Inferior parietal cortex (tissue), 1 donor: ENCODE measurements around the gene IL20.

Experiments used
- DNase-seq: peaks from one replicate; pipeline ENCODE4 v3.0.0-alpha.2; 2016; ENCODE audit errors: extremely low spot score

The IL20 gene

DNA sequence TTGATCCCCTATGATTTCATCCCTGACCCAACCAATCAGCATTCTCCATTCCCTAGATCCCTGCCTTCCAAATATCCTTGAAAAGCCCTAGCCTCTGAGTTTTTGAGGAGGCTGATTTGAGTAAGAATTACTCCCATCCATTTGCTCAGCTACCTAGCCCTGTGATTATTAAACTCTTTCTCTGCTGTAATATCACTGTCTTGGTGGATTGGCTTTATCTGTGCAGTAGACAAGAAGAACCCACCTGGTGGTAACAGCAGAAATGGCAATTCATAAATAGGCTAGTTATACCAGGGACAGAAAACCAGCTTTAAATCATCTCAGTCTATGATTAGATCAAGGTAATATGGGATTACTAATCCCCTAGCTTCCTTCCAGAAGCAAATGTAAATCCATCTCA is 13.0 kb downstream of the IL20 start:
- DNase-seq, result no peak

DNA sequence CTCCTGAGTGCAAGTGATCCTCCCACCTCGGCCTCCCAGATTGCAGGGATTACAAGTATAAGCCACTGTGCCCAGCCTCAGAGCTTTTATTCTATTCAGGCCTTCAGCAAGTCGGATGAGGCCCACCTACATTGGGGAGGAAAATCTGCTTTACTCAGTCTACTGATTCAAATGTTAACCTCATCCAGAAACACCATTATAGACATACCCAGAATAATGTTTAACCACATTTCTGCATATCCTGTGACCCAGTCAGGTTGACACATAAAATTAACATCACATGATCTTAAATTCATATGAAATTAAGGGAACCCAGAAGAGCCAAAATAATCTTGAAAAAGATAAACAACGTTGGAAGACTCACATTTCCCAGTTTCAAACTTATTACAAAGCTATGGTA is 14.9 kb downstream of the IL20 start:
- DNase-seq, result no peak

DNA sequence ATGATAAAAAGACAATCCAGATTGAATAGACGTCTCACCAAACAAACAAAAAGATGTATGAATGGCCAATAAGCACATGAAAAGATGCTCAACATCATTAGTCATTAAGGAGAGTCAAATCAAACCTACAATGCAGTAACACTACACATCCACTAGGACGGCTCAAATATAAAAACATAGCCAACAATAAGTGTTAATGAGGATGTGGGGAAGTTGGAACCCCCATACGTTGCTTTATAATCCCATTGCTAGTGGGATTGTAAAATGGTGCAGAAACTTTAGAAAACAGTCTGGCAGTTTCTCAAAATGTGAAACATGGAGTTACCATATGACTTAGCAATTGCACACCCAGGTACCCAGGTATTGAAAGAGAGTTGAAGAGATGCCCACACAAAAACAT is 17.1 kb downstream of the IL20 start:
- no peak for DNase-seq

DNA sequence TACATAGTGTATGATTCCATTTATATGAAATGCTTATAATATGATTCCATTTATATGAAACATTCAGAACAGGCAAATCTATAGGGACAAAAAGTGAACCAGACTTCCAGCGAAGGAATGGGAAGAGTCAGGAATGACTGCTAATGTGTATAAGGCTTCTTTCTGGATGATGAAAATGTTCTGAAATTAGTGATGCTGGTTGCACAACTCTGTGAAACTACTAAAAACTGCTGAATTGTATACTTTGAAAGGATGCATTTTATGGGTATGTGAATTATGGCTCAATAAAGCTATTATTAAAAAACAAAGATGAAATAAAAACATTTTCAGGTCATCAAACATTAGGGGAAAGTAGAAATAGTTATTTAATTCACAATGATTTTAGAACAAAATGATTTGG is 17.7 kb downstream of the IL20 start:
- DNase-seq, result no peak

DNA sequence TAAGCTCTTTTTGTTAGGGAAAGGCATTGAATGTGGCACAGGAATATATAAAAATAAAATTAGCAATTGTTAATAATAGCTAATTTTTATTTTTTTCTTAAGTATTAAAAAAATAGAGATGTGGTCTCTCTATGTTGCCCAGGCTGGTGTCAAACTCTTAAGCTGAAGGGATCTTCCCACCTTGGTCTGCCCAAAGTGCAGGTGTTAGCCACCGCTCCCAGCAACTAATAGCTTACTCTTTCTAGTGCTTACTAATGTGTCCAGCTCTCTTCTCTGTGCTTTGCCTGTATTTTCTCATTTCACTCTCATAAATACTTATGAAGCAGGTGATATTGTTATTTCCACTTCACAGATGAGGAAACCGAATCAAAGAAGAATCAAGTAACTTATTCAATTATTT is 18.5 kb downstream of the IL20 start:
- no peak for DNase-seq

DNA sequence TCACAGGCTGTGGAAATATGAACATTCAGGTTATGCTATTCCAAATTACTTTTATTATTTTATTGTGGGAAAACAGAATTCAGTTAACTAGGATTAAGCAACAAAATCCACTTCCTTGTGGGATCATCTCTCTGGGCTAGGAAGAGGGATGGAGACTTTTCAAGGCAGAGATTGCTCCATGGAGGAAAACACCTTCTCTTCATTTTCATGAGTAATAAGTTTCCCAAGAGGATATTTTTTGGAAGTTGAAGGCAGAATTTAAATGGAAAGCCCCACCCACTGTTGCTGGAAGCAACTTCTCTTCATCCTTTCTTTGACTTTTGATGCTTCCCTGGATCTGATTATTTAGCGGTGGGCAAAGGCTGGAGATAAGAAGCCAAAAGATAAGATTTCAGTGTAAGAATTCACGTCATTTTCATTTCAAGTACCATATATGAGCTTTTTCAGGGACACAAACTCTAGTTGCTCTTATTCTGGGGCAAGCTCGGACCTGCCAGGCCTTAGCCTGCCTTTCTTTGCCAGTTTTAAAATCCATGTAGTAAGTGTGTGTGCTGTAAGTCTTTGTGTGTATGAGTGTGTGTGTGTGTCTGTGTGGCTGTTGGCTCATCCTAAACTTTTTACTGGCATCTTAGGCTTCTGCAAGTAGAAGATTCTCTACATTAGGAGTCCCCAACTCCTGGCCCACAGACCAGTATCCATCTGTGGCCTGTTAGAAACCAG is 20.1 kb downstream of the IL20 start:
- no peak for DNase-seq

DNA sequence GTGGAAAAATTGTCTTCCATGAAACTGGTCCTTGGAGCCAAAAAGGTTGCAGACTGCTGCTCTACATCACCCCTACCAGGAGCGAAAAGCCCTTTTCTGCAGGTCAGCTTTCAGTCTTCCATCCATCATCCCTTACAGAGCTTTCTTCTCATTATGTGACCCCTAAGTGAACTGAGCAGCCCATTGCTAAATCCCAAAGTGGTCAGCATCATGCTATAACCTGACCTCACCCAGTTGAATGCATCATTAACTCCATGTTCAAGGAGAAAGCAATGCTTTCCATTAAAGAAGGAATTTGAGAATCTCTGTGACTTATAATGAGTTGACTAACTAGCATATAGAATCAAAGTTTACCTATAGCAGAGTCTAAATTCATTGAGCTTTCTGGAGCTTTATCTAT is 21.4 kb downstream of the IL20 start:
- no peak for DNase-seq

DNA sequence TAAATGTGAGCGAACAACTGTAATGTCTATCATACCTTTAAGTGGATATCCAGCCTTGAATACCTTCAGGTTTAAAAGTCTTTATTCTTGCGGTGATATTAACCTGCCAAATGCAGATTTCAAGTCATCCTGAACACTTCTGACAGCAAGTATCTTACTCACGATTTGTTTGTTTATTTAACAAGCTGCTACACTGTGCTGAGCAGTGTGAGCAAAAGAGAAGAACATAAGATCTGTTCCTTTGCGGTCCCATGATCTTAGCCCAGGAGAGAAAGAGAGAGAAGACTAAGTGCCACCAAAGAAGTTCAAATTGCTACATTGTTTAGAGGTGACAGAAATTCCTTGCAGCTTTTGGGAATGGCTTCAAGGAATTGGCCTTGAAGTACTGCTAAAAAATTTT is 22.3 kb downstream of the IL20 start:
- no peak for DNase-seq

DNA sequence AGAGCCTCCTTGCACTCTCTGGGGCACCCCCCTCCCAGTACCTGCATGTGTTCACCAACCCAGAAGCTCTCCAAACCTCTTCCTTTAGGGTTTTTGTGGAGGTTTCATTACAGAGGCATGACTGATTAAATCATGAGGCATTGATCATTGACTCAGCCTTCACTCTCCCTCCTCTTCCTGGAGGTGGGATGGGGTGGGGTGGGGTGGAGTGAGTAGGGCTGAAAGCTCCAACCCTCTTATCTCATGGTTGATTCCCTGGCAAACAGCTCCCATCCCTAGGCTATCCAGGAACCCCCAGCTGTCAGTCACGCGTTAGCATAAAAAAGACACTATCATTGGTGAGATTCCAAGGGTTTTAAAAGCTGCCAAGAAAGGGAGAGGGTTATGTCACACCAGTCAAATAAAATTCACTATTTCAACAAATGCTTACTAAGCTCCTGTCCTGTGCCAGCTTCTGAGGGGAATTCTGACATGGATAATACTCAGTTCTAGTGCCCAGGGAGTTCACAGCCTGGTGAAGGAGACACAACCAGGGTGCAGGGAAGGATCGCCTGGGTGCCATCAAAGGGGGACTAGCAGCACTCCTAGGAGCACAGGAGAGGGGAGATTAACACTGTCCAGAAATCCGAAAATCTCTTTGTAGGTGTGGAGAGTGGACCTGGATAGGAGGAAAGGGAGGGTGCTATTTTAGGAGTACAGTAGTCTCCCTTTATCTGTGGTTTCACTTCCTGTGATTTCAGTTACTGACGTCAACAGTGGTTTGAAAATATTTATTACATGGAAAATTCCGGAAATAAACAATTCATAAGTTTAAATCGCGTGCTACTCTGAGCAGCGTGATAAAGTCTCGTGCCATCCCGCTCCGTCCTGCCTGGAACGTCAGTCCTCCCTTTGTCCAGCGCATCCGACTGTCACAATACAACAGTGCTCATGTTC is 25.0 kb downstream of the IL20 start:
- no peak for DNase-seq

DNA sequence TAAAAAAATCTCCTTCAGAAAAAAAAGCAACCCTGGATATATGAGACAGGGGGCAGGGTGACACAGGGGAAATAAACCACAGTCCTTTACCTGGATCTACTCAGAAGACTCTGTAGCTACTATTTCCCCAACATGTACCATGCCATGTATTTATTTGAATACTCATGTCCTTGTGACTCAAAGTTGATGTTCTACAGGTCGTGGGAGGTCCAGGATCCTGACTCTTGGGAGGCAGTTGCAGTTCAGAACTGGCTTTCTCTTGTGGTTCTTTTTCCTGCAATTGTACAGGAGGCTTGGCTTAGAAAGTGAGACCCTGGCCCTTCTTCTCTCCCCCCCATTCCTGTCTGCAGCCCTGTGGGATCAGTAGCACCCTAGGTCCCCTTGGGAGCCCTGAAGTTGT is 26.0 kb downstream of the IL20 start:
- DNase-seq, result no peak

DNA sequence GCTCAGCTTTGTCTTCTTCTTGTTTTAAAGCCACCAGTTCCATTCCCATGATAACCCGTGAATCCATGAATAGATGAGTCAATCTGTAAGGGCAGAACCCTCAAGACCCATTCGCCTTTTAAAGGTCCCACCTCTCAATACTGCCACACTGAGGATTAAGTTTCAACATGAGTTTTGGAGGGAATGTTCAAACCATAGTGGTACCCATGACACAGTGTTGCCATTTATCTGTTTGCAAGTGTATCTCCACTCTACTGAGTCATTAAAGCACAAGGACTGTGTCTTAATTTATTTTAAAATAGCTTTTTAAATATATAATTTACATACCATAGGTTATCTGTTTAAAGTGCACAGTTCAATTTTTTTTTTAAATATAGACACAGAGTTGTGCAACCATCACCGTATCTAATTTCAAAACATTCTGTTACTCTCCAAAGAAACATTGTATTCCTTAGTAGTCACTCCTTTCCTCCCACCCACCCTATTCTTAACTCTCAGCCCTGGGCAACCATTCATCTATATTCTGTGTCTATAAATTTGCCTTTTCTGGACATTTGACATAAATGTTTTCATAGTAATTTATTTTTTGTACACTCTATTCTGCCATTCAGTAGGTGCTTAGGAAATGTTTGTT is 27.0 kb downstream of the IL20 start:
- DNase-seq, result no peak

DNA sequence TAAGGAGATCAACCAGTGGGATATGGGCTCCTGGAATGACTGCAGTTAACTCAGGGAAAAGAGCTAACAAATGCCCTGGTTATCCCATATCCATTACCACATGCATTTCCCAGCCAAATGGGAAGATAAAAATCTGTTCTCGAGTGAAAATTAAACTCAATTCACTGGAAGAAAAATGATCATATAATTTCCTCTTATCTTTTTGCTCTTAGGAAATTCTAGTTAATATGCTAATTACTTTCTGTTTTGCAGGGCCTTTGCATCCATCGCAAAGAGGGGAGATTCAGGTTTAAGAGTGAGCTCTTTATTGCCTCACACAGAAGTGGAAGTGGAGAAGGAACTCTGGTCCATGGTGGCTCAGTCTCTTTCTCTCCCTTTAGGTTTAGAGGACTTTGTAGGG is 28.0 kb downstream of the IL20 start:
- DNase-seq, result no peak

DNA sequence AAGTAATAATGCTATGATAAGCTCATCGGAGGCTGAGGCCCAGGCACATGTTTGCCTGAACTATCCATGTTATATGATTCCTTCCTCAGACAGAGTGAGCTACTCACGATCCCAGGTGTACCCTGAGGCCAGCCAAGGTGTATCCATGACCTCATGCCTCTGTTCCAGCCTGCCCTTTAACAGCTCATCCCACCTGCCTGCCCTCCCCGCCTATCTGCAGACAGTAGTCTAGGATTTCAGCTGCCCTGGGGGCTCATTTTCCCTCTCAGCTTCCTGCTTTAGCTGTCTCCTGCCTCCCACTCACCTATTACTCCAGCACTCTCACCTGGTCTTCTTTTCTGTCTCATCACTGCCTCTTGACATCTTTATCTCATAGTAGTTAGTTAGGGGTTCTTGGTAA is 29.9 kb downstream of the IL20 start:
- DNase-seq, result no peak

DNA sequence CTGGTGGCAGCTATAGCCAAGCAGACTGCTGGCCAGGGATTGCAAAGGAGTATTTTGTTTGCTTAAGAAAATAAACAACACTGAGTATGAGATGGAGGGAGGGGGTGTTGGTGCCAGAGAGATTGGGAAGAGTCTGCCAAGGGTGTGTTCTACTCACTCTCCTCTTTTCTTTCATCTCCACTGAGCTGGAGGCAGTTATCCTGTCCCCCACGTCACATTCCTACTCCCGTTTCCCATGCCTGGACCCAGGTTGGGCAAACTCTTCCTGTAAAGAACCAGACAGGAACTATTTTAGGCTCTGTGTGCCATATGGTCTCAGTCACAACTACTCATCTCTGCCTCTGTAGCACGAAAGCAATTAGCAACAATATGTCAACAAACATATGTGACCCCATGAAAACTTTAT is 30.4 kb downstream of the IL20 start:
- DNase-seq, result no peak

DNA sequence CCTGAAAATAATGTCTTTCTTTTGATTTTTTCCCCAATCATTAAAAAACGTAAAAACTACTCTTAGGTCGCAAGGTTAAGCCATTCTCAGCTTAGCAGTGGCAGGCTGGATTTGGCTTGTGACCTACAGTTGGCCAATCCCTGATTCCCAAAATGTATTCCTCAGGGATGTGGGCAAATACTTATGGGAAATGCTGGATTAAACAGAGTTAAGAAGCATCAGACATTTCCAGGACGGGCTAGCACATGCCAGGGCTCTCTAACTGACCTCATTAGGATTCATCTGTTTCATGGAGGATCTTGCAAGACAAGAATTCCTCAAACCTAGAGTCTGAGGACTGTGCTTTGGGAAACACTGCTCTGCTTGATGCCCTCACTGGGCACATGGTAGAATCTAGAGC is 30.8 kb downstream of the IL20 start:
- DNase-seq, result no peak

DNA sequence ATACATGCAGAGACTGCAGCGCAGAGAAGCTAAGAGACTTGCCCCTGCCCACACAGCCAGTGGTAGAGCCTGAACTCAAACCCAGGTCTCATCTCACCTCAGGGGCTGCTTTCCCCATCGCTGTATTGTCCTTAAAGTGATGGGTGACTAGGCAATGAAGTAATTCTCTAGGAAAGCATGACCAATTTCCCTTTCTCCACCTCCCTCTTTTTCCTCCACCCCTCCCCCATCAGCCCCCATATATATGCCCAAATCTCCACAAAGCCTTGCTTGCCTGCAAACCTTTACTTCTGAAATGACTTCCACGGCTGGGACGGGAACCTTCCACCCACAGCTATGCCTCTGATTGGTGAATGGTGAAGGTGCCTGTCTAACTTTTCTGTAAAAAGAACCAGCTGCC is 31.8 kb downstream of the IL20 start, which contains the start of gene IL24:
TSS of gene IL24 (plus strand) at position 269 of the 400 bp plus-strand sequence. CDS start 390 bp downstream, outside the sequence.
- no peak for DNase-seq

DNA sequence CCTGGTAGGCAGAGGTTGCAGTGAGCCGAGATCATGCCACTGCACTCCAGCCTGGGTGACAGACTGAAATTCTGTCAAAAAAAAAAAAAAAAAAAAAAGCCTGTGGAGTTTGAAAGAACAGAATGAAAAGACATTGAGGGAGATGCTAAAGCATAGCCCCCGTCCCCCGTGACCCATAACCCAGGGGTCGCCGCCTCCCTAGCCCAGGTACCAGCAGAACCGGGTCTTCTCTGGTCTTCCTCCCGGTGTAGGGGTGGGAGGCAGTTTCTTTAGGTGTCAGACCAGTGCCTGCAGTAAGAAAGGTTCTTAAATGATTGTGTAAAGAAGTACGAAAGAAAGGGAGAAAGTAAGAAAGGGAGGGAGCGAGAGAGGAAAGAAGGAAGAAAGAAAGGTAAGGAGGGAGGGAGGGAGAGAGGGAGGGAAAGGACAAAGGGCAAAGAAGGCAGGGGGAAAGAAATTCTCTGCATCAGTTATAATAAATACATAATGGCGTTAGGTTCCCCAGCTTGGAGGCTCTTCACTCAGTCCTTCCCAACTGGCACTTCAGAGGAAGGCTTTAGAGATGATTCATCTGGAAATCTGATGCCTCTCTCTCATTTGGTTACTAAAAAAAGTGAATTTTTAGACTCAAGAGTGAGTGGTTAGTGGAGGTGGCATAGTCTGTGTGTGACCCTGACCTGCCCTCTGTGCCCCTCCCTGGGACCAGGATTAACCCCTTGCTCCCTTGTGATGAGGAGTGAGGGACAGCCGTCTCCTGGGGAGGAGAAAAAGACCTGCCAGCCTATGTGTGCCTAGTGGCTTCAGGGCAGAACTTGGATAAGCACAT is 32.9 kb downstream of the IL20 start:
- DNase-seq, result no peak

DNA sequence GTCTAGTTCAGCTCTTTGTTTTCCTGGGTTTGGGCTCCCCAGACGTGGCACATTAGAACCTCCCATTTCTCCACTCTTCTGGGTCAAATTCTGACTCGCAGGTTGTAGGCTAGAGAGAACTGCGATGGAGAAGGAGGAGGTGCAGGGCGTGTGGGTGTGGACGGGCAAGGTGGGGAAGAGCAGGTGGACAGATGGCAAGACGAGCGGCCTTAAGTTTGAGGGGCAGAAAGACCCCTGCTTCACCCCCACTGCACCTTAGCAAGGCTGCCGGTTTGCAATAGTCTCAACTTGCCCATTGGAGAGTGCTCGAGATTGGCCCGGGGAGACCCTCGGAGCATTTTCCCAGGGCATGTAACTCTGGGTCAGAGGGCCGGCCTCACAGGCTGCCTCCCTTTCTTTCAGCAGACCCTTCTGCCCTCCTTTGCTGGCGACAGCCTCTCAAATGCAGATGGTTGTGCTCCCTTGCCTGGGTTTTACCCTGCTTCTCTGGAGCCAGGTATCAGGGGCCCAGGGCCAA is 33.5 kb downstream of the IL20 start:
- DNase-seq, result no peak

DNA sequence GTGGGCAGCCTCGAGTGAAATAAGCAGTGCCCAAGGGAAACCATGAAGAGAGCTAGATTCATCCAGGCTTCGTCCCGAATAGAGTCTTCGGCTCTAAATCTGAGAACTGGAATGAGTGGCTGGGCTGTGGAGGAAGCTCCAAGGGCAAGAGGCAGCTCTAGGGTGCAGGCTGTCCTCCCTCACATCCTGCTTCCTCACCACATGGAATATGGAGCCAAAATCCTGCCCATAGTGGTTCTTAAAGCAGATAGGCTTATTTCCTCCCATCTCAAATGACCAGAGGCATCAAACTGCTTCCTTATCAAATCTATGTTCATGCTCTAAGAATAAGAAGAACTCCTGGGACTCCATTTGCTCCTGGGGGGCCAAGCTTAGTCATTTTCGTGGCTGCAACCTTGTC is 34.3 kb downstream of the IL20 start:
- no peak for DNase-seq

DNA sequence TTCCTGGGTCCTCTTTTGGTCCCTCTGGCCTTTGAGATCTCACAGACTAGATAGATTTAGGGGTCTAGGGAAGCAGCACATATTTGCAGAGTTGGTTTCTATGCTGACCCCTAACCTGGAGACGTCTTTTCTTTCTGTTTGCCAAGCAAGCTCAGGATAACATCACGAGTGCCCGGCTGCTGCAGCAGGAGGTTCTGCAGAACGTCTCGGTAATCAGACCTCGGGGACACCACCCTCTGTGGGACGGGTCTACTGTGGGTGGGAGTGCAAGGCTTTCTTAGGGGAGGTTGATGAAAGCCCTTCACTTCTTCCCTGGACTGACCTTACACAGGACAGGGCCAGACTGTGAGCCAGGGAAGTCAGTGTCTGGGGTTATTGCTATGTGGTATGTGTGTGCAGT is 34.7 kb downstream of the IL20 start:
- DNase-seq, result no peak

DNA sequence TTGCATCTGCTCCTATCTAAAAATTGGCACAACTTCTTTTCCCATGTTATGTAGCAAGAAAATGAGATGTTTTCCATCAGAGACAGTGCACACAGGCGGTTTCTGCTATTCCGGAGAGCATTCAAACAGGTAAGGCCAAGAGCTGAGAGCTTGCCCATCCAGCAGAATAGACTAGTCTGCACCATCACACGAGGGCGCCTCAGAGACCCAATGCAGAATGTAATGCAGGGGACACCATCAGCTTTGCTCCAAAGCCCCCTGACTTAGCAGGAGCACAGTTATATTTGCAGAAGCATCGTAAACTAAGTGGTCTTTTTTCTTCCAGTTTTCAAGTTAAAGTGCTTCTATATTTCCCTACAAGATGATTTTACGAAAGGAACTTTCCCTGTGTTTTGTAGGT is 36.5 kb downstream of the IL20 start:
- DNase-seq, result no peak

DNA sequence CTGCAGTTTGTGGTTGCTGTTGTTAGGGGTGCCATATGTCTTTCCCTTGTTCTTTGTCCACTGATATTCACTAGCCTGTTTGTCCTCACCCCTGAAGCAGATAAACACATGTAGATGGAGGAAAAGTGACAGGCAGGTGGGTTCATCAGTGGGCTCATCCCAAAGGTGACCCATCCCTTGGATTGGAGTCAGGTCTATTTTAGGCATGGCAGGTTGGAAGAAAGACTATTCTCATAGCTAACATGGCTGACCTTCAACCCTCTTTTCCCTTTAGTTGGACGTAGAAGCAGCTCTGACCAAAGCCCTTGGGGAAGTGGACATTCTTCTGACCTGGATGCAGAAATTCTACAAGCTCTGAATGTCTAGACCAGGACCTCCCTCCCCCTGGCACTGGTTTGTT is 37.3 kb downstream of the IL20 start:
- DNase-seq, result no peak
